ENCODE measurements around the gene CRYGB.

GRCh38 chr2:208103616-208104015 is 42.3 kb downstream of the CRYGB start:
- TF ChIP-seq CTCF (IDR thresholded peaks at IDR 0.05) (no peak), POLR2A (IDR thresholded peaks at IDR 0.05) (no peak)

All from testis (tissue), 2 donors.